GM03348 (cell line): ENCODE measurements around the gene FAAP100.

Source experiments
- DNase-seq: peaks from one replicate; pipeline ENCODE4 v3.0.0; 2012; ENCODE audit warnings: low spot score

The FAAP100 gene

GRCh38 chr17:81577278-81578000, 25.3 kb upstream of the FAAP100 start:
- no peak for DNase-seq

- peak; percentile 78 for DNase-seq
These were observed 24.6 kb upstream of the FAAP100 start for GRCh38 chr17:81576621-81577277.

- no peak for DNase-seq
These were observed 23.7 kb upstream of the FAAP100 start for GRCh38 chr17:81575836-81576235.

DNA sequence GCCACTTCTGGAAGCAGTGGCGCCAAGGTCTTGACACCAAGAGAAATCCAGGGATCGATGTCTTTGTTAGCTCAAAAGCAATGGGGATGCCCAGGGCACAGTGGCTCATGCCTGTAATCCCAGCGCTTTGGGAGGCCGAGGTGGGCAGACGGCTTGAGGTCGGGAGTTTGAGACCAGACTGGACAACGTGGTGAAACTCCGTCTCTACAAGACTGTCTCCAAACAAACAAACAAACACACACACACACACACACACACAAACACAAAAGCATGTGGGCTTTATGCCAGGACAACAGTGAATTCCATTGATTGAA, 22.4 kb upstream of the FAAP100 start:
- no peak for DNase-seq

DNA sequence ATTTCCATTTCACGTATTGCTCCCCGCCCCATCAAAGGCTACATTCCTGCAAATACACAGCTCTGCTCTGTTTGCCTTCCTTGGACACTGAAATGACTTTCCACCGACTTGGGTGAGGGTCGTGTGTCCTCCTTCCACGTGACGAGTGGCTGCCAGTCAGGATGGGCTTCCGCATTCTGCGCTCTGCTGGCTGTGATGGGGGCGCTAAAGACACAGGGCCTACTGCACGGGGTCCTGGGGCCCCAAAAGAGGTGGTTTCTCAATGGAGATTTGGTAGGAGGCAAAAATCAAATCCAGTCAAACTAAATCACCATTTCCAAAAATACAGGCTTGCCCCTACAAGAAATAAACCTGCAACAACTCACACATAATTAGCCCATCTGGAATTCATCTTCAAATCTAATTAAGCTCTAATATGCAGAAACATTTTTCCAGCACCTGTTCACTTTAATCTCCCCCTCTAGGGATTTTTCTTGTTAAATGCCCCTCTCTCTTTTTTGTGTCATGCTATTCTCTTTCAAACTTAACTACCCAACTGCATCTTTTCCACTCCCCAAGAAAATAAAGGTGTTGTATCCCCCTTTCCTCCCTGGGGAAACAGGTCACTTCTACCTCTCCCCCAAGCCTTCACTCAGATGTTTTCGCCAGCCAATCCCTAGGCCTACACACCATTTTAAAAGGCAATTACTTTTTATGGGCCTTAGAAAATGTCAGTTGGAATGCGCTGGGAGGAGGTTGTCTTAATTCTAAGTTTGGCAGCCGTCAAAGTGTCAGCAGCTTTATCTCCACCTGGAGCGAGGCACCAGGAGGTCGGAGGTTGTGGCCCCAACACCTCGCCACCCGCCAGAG, 21.9 kb upstream of the FAAP100 start:
- DNase-seq, result no peak

- DNase-seq, result no peak
These were observed 20.5 kb upstream of the FAAP100 start for GRCh38 chr17:81572563-81573168.

- no peak for DNase-seq
These were observed 18.8 kb upstream of the FAAP100 start for GRCh38 chr17:81570964-81571363.

GRCh38 chr17:81569986-81570514, 17.9 kb upstream of the FAAP100 start:
- no peak for DNase-seq

- no peak for DNase-seq
These were observed 16.3 kb upstream of the FAAP100 start for GRCh38 chr17:81568416-81568815.

- no peak for DNase-seq
These were observed 15.0 kb upstream of the FAAP100 start for GRCh38 chr17:81567191-81567590.

DNA sequence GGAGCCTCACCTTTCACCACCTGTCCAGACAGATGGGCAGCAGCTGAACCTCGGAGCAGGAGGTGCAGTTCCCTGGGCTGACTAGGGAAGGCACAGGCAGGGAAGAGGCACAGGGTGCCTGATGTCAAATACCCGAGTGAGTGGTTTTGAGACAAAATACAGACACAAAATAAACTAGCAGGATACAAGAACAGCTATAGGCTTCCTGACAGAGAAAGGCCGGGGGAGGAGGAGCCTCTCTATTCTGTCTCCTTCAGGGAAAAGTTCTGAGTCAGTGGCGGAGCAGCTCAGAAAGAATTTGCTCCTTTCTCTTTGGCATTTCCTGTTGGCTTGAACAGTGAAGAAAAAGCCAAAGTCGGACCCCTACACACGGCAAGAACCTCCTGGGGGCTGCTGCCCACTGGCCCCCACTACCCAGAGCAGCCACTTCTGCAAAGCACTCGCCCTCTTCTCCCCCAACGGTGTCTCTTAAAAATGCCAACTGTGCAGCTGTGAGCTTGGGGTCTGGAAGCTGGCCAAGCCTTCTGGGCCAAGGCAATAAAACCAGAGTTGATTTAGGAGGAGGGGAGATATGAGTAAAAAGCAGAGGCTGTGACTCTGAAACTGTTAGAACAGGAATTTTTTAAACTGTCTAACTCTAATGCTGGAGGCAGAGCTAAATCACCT, 14.4 kb upstream of the FAAP100 start:
- DNase-seq, result peak; percentile 91

- no peak for DNase-seq
These were observed 13.1 kb upstream of the FAAP100 start for GRCh38 chr17:81565231-81565630.

DNA sequence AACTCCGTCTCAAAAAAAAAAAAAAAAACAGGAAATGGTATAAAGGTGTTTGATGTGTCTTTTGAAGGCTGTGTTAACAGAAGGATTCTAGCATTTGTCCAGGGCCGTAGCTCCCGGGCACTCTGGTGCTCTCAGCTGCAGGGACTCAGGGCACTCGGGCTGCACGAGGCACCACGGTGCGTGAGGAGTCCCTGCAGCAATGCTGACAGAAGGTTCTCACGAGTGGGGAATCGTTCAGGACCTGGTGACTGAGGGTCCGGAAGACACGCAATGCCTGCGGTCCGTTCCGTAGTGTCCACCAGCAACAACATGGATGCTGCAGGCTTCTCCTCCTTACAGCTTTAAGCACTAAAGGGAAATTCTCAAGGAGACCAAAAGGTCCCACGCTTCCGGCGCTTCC, 12.6 kb upstream of the FAAP100 start:
- no peak for DNase-seq

DNA sequence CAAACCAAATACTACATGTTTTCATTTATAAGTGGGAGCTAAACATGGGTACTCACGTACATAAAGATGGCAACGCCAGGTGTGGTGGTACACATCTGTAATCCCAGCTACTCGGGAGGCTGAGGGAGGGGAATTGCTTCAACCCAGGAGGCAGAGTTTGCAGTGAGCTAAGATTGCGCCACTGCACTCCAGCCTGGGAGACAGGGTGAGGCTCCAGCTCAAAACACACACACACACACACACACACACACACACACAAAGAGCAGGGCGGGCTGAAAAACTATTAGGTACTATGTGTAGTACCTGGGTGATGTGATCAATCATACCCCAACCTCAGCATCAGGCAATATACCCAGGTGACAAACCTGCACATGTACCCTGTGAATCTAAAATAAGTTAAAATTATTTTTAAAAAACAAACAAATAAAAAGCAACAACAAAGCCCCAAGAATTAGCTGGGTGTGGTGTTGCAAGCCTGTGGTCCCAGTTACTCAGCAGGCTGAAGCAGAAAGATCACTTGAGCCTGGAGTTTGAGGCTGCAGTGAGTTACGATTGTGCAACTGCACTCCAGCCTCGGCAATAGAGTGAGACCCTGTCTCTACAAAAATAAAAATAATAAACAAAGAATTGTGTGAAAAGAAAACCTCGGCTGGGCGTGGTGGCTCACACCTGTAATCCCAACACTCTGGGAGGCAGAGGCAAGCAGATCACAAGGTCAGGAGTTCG, 11.9 kb upstream of the FAAP100 start:
- no peak for DNase-seq

GRCh38 chr17:81561494-81561885, 9.3 kb upstream of the FAAP100 start:
- no peak for DNase-seq

GRCh38 chr17:81558941-81559806, 7.0 kb upstream of the FAAP100 start:
- no peak for DNase-seq

DNA sequence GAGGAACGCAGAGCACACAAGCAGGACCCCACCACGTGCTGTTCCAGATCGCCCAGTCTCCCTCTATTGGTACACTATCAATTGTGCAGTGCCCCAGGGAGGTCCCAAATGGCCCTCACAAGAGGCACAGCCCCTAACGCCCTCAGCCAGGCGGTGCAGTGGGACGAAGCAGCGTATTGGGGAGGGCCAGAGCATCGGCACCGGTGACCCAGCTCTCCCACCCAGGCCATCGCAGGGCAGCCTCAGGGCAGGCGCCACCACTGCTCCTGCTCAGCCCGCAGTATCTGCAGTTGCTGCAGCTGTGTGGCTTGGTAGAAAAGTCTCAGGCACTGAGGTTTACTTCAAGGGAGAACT, 5.9 kb upstream of the FAAP100 start:
- DNase-seq, result no peak

GRCh38 chr17:81557276-81558114, 5.3 kb upstream of the FAAP100 start:
- DNase-seq, result no peak

DNA sequence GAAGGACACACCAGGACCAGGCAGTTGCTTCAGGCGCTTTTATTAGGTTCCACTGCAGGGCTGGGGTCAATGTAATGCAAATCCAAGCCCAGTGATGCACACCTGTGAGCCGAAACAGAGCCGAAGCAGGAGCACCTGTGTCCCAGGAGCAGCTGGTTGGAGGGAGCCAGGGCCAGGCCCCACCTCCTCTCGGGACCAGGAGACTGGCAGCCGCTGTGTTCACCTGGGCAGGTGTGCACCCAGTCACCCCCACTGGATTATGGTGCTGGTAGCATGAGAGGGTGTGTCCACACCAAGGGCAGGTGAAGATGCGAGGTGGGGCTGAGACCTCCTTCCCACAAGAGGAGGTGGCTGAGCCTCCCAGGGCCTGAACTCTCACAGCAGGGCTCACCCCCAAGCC, 4.7 kb upstream of the FAAP100 start:
- DNase-seq, result no peak
